ENCODE data around the gene ZNF485. TPM values are rescaled to one million over a fixed set of nuclear protein-coding genes. Genes with fewer than 3 reads are reported as not detected.

ZNF485 gene
- polyA plus RNA-seq, 2 of the 4 experiments (the other 2 are of a cell fraction) = 2.7 to 3.3 TPM

DNA sequence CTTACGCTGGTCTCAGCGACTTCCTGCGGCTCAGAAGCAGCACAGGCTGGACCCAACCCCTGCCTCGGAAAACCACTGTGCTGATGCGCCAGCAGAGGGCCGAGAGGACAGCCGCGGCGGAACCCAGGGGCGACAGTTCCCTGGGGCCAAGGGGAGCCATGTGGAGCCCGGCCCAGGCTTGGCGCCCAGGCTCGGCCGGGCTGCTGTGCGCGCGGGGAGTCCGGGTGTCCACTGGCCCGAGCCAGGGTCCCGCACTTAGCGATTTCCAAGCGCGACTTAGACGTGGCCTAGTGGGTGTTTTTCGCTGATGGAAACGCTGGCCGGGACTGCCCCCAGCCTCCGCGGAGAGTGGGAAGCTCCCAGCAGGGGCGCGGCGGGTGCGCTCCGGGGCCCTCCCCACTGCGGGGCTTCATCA is 61.1 kb downstream of the ZNF485 start:
- TF ChIP-seq, protein P1, sequence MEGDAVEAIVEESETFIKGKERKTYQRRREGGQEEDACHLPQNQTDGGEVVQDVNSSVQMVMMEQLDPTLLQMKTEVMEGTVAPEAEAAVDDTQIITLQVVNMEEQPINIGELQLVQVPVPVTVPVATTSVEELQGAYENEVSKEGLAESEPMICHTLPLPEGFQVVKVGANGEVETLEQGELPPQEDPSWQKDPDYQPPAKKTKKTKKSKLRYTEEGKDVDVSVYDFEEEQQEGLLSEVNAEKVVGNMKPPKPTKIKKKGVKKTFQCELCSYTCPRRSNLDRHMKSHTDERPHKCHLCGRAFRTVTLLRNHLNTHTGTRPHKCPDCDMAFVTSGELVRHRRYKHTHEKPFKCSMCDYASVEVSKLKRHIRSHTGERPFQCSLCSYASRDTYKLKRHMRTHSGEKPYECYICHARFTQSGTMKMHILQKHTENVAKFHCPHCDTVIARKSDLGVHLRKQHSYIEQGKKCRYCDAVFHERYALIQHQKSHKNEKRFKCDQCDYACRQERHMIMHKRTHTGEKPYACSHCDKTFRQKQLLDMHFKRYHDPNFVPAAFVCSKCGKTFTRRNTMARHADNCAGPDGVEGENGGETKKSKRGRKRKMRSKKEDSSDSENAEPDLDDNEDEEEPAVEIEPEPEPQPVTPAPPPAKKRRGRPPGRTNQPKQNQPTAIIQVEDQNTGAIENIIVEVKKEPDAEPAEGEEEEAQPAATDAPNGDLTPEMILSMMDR (IDR thresholded peaks at IDR 0.05) = peak; percentile 16; the same call in 1 of the 3 replicates
- no peak for TF ChIP-seq RNF2 (IDR thresholded peaks at IDR 0.05; ENCODE audit: borderline replicate concordance, low read depth)
- H3K4me3 ChIP-seq = no peak overlapping the region
- 0 out of 3 replicates have a peak, but pooled peaks cover 8% of the 10 kb centered on the region for H3K9me3 ChIP-seq
- ChIA-PET POLR2A (no interaction called here), CTCF (interaction anchor here (1.3 to 1.5 kb wide), 2 partner anchors 718 to 1197 kb away, joined by 3 to 6 read pairs; no protein-coding TSS in a partner anchor)
- no peak for FAIRE-seq
- H3K27ac ChIP-seq = no peak overlapping the region
- peak; percentile 78 to 89 for ATAC-seq
- H3K4me2 ChIP-seq = peak overlapping the region; percentile 60; the same call in 1 of the 3 replicates
- peak; percentile 24 to 55 for DNase-seq (ENCODE audit: low read depth in 1 of 2, low spot score in 1 of 2)
- H3K4me1 ChIP-seq = no peaks in the 10 kb centered on the region
- WGBS (ENCODE audit: missing lambda C conversion rate) = 34% methylated on average over 25 of the region's 35 CpGs

Other genes with a start within 250 kb of the ZNF485 start
- not detected in 2 replicates for gene FXYD4, start 234.8 kb upstream of the ZNF485 start, polyA plus RNA-seq (2011; rRNA removed)
- not detected in 3 replicates for gene FXYD4, start 234.8 kb upstream of the ZNF485 start, polyA plus RNA-seq (2017; fragmentation: RNase III; extraction: RNeasy Plus Mini Kit Qiagen cat#74134 plus additional on column Dnase treatment)
- 198 and 271 TPM in 2 replicates for gene HNRNPF, start 197.3 kb upstream of the ZNF485 start, polyA plus RNA-seq (2011; rRNA removed)
- 217 to 228 TPM (median 221 TPM) in 3 replicates for gene HNRNPF, start 197.3 kb upstream of the ZNF485 start, polyA plus RNA-seq (2017; fragmentation: RNase III; extraction: RNeasy Plus Mini Kit Qiagen cat#74134 plus additional on column Dnase treatment)
- 7.2 and 9.4 TPM in 2 replicates for gene ZNF487, start 169.3 kb upstream of the ZNF485 start, polyA plus RNA-seq (2011; rRNA removed)
- gene ZNF487, start 169.3 kb upstream of the ZNF485 start, polyA plus RNA-seq (2017; fragmentation: RNase III; extraction: RNeasy Plus Mini Kit Qiagen cat#74134 plus additional on column Dnase treatment) = 3.7 to 4.9 TPM (median 4.3 TPM) in 3 replicates
- 4.7 and 6.0 TPM in 2 replicates for gene ZNF239, start 31.8 kb upstream of the ZNF485 start, polyA plus RNA-seq (2011; rRNA removed)
- gene ZNF239, start 31.8 kb upstream of the ZNF485 start, polyA plus RNA-seq (2017; fragmentation: RNase III; extraction: RNeasy Plus Mini Kit Qiagen cat#74134 plus additional on column Dnase treatment) = 3.2 to 4.1 TPM (median 3.4 TPM) in 3 replicates
- 38.2 and 49.9 TPM in 2 replicates for gene ZNF32, start 42.4 kb downstream of the ZNF485 start, polyA plus RNA-seq (2011; rRNA removed)
- 18.5 to 25.3 TPM (median 21.4 TPM) in 3 replicates for gene ZNF32, start 42.4 kb downstream of the ZNF485 start, polyA plus RNA-seq (2017; fragmentation: RNase III; extraction: RNeasy Plus Mini Kit Qiagen cat#74134 plus additional on column Dnase treatment)

All from A549 (cell line).